Naive B cell (primary cell): Measurements from ENCODE around the gene RELL2. TPM values are rescaled to one million over a fixed set of nuclear protein-coding genes. Genes with fewer than 3 reads are reported as not detected.
A peak's percentile ranks its signal among the peaks of the same experiment; 100 is the strongest.
"Not testable (repeated sequence)": the region's sequence is repeated elsewhere in the genome, so short reads cannot be mapped to it uniquely, and the experiment has no call there.

ENCODE experiments used
- ATAC-seq, 2 donors: fragments of 150-1000 bp; cut with Tn5 transposase; 2 replicates each; pipeline ENCODE4 v1.10.0; 2021; ENCODE audit warnings: low read depth in 2 of 2, mild to moderate bottlenecking in 2 of 2, moderate library complexity in 2 of 2
- DNase-seq: peaks from one replicate; pipeline ENCODE4 v3.0.0; 2022
- H3K27ac Mint-ChIP-seq, 6 donors: one replicate each; pipeline ENCODE4 v1.8.0; 2020 to 2022; ENCODE audit warnings: mild to moderate bottlenecking in 6 of 6, mixed read lengths in 6 of 6, moderate library complexity in 5 of 6, inconsistent platforms in 2 of 6
- H3K27me3 Mint-ChIP-seq, 3 donors: one replicate each; pipeline ENCODE4 v1.8.0; 2021 to 2022; ENCODE audit warnings: mixed read lengths in 3 of 3, mild to moderate bottlenecking in 1 of 3
- H3K36me3 Mint-ChIP-seq, 2 donors: one replicate each; pipeline ENCODE4 v1.8.0; 2020 to 2022; ENCODE audit warnings: mixed read lengths in 2 of 2, inconsistent platforms in 1 of 2, mild to moderate bottlenecking in 1 of 2
- H3K4me1 Mint-ChIP-seq, 3 donors: one replicate each; pipeline ENCODE4 v1.8.0; 2020 to 2022; ENCODE audit warnings: mixed read lengths in 3 of 3, inconsistent platforms in 1 of 3, mild to moderate bottlenecking in 1 of 3, moderate library complexity in 1 of 3
- H3K4me3 Mint-ChIP-seq, 8 donors: one replicate each; pipeline ENCODE4 v1.8.0; 2020 to 2022; ENCODE audit warnings: mild to moderate bottlenecking in 8 of 8, mixed read lengths in 8 of 8, moderate library complexity in 8 of 8, inconsistent platforms in 2 of 8
- H3K9me3 Mint-ChIP-seq, 7 donors: one replicate each; pipeline ENCODE4 v1.8.0; 2020 to 2022; ENCODE audit warnings: mixed read lengths in 7 of 7, mild to moderate bottlenecking in 5 of 7, inconsistent platforms in 2 of 7, moderate library complexity in 1 of 7
- polyA plus RNA-seq, 6 donors: library from polyadenylated mRNA; unstranded; fragments of 300-500 nt; fragmentation: Illumina TruSeq; gene quantifications; one replicate each; pipeline ENCODE4 v1.2.3, GENCODE V29; 2021; ENCODE audit warnings: low read depth in 6 of 6

RELL2 gene
- polyA plus RNA-seq, 6 donors from 2014 or later = 1.3 to 3.8 (median 2.3) TPM

DNA sequence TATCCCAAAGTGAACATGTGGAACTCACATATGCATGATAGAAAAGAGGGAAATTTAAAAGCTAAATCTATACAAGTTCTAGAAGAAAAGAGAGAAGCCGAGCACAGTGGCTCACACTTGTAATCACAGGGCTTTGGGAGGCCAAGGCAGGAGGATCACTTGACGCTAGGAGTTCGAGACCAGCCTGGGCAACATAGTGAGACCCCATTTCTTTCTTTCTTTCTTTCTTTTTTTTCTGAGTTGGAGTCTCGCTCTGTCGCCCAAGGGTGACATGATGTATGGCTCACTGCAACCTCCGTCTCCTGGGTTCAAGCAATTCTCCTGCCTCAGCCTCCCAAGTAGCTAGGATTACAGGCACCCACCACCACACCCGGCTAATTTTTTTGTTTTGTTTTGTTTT is 26.9 kb upstream of the RELL2 start:
- H3K27me3 Mint-ChIP-seq, H3K4me3 Mint-ChIP-seq, H3K9me3 Mint-ChIP-seq, H3K36me3 Mint-ChIP-seq, DNase-seq, ATAC-seq: not testable (repeated sequence)
- Mint-ChIP-seq H3K4me1 (peaks cover 43 to 78% (median 65%) of the 10 kb centered on the region in 3 donors), H3K27ac (peak overlapping the region in 4 of 6 donors; percentile 35 to 58 (median 52))

DNA sequence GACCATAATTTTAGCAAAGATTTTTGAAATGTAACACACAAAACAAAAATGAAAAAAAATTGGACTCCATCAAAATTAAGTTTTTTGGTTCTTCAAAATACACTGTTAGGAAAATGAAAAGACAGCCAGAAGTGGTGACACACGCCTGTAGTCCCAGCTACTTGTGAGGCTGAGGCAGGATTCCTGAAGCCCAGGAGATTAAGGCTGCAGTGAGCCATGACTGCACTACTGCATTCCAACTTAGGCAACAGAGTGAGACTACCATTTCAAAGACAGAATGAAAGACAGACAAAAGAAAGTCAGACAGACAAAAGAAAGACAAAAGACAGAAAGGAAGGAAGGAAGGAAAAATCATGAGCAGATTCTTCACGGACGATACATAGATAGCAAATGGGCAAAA is 25.5 kb upstream of the RELL2 start:
- no peaks in the 10 kb centered on the region for H3K27me3 Mint-ChIP-seq
- no peaks in the 10 kb centered on the region for H3K9me3 Mint-ChIP-seq
- peak overlapping the region in 3 of 6 donors; percentile 17 to 72 (median 32) for H3K27ac Mint-ChIP-seq
- DNase-seq (no peak), ATAC-seq (no peak)
- H3K4me1 Mint-ChIP-seq = peaks cover 41 to 81% (median 61%) of the 10 kb centered on the region in 3 donors
- no peak overlapping the region for H3K4me3 Mint-ChIP-seq
- H3K36me3 Mint-ChIP-seq = peaks cover 0 to 8% of the 10 kb centered on the region in 2 donors

DNA sequence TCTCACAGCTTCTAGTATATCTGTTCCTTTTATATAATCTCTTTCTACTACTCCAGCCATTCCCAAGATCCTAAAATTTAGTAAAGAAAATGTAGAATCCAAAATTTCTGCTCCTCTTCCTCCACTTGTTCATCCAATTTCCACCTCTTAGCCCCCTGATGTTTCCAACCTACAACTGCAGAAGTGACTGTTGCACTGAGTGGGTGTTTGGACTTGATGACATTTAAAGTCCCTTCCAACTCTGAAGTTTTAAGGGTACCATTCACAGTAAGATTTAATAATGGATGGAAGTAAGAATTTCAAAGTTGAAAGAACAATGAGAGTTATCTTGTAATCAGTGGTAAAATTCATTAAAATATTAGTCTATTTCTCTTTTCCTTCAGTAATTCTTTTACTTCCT is 23.5 kb upstream of the RELL2 start:
- no peak for ATAC-seq
- H3K27me3 Mint-ChIP-seq = no peaks in the 10 kb centered on the region
- H3K4me1 Mint-ChIP-seq = peaks cover 48 to 81% (median 63%) of the 10 kb centered on the region in 3 donors
- peak overlapping the region in 3 of 6 donors; percentile 6 to 72 (median 33) for H3K27ac Mint-ChIP-seq
- DNase-seq = no peak
- no peaks in the 10 kb centered on the region for H3K9me3 Mint-ChIP-seq
- no peak overlapping the region for H3K4me3 Mint-ChIP-seq
- peaks cover 0 to 13% of the 10 kb centered on the region in 2 donors for H3K36me3 Mint-ChIP-seq

- Mint-ChIP-seq H3K36me3 (peaks cover 0 to 16% of the 10 kb centered on the region in 2 donors), H3K27me3 (no peaks in the 10 kb centered on the region), H3K9me3 (no peaks in the 10 kb centered on the region), H3K27ac (peak overlapping the region in 5 of 6 donors; percentile 14 to 95 (median 40)), H3K4me3 (peak overlapping the region; percentile 70 to 98 (median 96)), H3K4me1 (peaks cover 40 to 76% (median 46%) of the 10 kb centered on the region in 3 donors)
- ATAC-seq = no peak
- DNase-seq = no peak
Measured at GRCh38 chr5:141615991-141616720, 20.6 kb upstream of the RELL2 start.

GRCh38 chr5:141617128-141617527 is 19.7 kb upstream of the RELL2 start:
- H3K36me3 Mint-ChIP-seq = peaks cover 0 to 19% of the 10 kb centered on the region in 2 donors
- H3K27me3 Mint-ChIP-seq = no peaks in the 10 kb centered on the region
- DNase-seq (no peak), ATAC-seq (no peak)
- H3K4me1 Mint-ChIP-seq = peaks cover 41 to 73% (median 43%) of the 10 kb centered on the region in 3 donors
- no peaks in the 10 kb centered on the region for H3K9me3 Mint-ChIP-seq
- H3K4me3 Mint-ChIP-seq = peak overlapping the region; percentile 91 to 99 (median 98)
- peak overlapping the region in 5 of 6 donors; percentile 93 to 98 (median 96) for H3K27ac Mint-ChIP-seq

- ATAC-seq (no peak), DNase-seq (no peak)
- peaks cover 0 to 19% of the 10 kb centered on the region in 2 donors for H3K36me3 Mint-ChIP-seq
- no peaks in the 10 kb centered on the region for H3K9me3 Mint-ChIP-seq
- H3K27me3 Mint-ChIP-seq = no peaks in the 10 kb centered on the region
- peak overlapping the region; percentile 91 to 99 (median 98) for H3K4me3 Mint-ChIP-seq
- H3K27ac Mint-ChIP-seq = peak overlapping the region; percentile 93 to 98 (median 96)
- H3K4me1 Mint-ChIP-seq = peaks cover 43 to 73% (median 44%) of the 10 kb centered on the region in 3 donors
Measured at GRCh38 chr5:141617682-141618029, 19.1 kb upstream of the RELL2 start.

- H3K27ac Mint-ChIP-seq = peak overlapping the region; percentile 93 to 98 (median 96)
- DNase-seq (peak; percentile 59), ATAC-seq (peak; percentile 38 to 41)
Measured at GRCh38 chr5:141618030-141618803, 18.6 kb upstream of the RELL2 start.

GRCh38 chr5:141618804-141619554 is 17.8 kb upstream of the RELL2 start, which contains the start of gene DIAPH1:
Gene DIAPH1 (minus strand): TSS chr5:141619000. CDS start chr5:141618914, 86 bp downstream.
- H3K36me3 Mint-ChIP-seq = peaks cover 6 to 26% of the 10 kb centered on the region in 2 donors
- H3K27me3 Mint-ChIP-seq = no peaks in the 10 kb centered on the region
- DNase-seq = peak; percentile 98
- H3K27ac Mint-ChIP-seq = peak within 1 kb of the TSS; percentile 93 to 98 (median 96)
- peak within 1 kb of the TSS; percentile 91 to 99 (median 98) for H3K4me3 Mint-ChIP-seq
- peak; percentile 87 to 88 for ATAC-seq
- H3K9me3 Mint-ChIP-seq = no peaks in the 10 kb centered on the region
- H3K4me1 Mint-ChIP-seq = peaks cover 44 to 71% (median 48%) of the 10 kb centered on the region in 3 donors

More at GRCh38 chr5:141618030-141618803, 18.6 kb upstream of the RELL2 start:
- peak overlapping the region; percentile 91 to 99 (median 98) for H3K4me3 Mint-ChIP-seq
- peaks cover 43 to 73% (median 44%) of the 10 kb centered on the region in 3 donors for H3K4me1 Mint-ChIP-seq
- H3K27me3 Mint-ChIP-seq = no peaks in the 10 kb centered on the region
- H3K36me3 Mint-ChIP-seq = peaks cover 4 to 22% of the 10 kb centered on the region in 2 donors
- H3K9me3 Mint-ChIP-seq = no peaks in the 10 kb centered on the region

DNA sequence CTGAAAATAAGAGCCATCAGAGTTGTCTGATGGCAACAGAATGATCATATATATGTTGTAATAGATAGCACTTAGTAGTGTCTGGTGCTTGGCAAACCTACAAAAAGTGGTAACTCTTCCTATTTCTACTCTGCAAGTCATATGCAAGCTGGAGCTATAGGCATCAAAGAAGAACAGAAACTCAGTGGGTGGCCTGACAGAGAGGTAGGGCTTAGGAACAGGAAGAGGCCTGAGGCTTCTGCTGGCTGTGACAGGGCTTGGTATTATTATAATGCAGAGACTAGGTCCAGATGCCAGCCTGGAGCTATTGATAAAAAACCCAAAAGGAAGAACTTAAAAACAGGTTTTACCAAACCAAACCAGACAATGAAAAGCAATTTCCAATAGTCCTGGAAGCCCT is 13.6 kb upstream of the RELL2 start:
- H3K4me3 Mint-ChIP-seq = peak overlapping the region; percentile 0 to 80 (median 53)
- DNase-seq = peak; percentile 55
- H3K9me3 Mint-ChIP-seq = no peaks in the 10 kb centered on the region
- H3K27me3 Mint-ChIP-seq = no peaks in the 10 kb centered on the region
- peak overlapping the region; percentile 55 to 88 (median 76) for H3K27ac Mint-ChIP-seq
- peaks cover 19 to 36% (median 25%) of the 10 kb centered on the region in 3 donors for H3K4me1 Mint-ChIP-seq
- H3K36me3 Mint-ChIP-seq = peaks cover 17 to 33% of the 10 kb centered on the region in 2 donors
- ATAC-seq = peak; percentile 38 to 40

DNA sequence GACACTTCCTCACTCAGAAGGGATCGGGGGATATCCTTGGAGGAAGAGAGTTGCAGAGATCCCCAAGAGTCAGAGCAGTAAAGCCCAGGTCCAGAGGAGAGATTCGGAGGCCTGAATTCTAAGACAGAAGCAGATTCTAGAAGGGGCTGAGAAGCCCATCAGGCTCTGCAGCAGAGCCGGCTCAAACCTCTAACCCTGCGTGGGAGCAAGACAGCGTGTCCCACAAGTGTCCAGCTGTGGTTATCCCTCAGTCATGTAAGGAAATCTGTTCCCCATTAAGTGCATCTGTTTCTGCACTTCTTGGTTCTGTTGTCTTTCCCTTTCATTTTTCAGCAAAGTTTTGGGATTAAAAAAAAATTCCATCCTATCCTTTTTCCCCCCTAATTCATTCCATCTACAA is 13.2 kb upstream of the RELL2 start:
- peak overlapping the region; percentile 55 to 88 (median 76) for H3K27ac Mint-ChIP-seq
- ATAC-seq (no peak), DNase-seq (no peak)
- peaks cover 17 to 33% of the 10 kb centered on the region in 2 donors for H3K36me3 Mint-ChIP-seq
- peak overlapping the region in 4 of 8 donors; percentile 34 to 75 (median 57) for H3K4me3 Mint-ChIP-seq
- no peaks in the 10 kb centered on the region for H3K27me3 Mint-ChIP-seq
- H3K9me3 Mint-ChIP-seq = no peaks in the 10 kb centered on the region
- H3K4me1 Mint-ChIP-seq = peaks cover 19 to 36% (median 24%) of the 10 kb centered on the region in 3 donors

DNA sequence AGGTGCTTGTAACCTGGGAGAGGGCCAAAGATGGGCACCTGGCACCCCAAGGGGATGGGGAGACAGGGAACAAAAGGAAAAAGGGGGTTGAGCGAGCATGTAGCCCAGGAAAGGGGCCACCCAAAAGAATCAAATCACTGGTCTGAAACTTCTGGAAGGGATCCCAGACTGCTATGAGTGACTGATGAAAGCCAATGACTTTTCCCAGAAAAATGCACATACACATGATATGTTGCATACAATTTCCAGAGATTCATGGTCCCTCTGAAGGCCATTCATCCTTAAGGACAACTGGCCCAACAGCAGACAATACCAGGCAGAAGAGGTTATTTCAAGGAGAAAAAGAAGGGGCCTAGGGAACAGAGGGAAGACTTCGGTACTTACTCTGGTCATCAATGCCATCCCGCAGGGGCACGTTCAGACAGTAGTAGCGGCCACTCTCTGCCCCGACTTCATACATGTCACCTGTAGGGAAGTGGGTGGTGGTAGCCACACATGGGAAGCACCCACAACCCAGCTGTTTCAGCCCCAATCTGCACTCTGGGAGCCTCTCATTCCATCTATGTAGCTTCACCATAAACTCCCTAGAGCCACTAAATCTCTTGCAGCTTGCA is 8.5 kb upstream of the RELL2 start:
- DNase-seq = no peak
- Mint-ChIP-seq H3K27ac (peak overlapping the region in 1 of 6 donors; percentile 16), H3K9me3 (no peaks in the 10 kb centered on the region), H3K36me3 (peaks cover 13 to 34% of the 10 kb centered on the region in 2 donors), H3K4me3 (no peak overlapping the region), H3K27me3 (no peaks in the 10 kb centered on the region), H3K4me1 (peaks cover 9 to 20% (median 15%) of the 10 kb centered on the region in 3 donors)
- ATAC-seq = no peak

DNA sequence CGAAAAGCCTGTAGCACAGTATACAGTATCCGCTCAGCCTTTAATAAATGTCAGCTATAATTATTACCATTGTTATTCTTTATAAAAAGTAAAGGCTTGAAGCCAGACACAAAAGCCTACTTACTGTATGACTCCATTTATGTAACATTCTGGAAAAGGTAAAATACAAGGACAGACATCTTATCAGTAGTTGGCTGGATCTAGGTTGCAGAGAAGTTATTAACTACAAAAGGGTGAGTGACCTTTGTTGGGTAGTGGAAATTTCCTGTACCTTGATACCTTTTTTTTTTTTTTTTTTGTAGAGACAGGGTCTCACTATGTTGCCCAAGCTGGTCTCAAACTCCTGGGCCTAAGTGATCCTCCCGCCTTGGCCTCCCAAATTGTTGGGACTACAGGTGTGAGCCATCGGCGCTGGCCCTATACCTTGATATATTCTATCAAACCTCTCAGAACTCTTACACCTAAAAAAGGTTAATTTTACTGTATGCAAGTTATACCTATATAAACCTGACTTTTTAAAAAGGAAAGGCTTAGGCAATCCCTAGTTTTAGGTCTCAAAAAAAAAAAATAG is 6.1 kb upstream of the RELL2 start:
- ATAC-seq (no peak), DNase-seq (no peak)
- Mint-ChIP-seq H3K4me1 (peaks cover 18 to 28% (median 26%) of the 10 kb centered on the region in 3 donors), H3K36me3 (peaks cover 8 to 28% of the 10 kb centered on the region in 2 donors), H3K4me3 (no peak overlapping the region), H3K27ac (no peak overlapping the region), H3K27me3 (no peaks in the 10 kb centered on the region), H3K9me3 (no peaks in the 10 kb centered on the region)
